ENCODE measurements around the gene VPS13D.
"Not testable (repeated sequence)": the region's sequence is repeated elsewhere in the genome, so short reads cannot be mapped to it uniquely, and the experiment has no call there.

VPS13D gene

DNA sequence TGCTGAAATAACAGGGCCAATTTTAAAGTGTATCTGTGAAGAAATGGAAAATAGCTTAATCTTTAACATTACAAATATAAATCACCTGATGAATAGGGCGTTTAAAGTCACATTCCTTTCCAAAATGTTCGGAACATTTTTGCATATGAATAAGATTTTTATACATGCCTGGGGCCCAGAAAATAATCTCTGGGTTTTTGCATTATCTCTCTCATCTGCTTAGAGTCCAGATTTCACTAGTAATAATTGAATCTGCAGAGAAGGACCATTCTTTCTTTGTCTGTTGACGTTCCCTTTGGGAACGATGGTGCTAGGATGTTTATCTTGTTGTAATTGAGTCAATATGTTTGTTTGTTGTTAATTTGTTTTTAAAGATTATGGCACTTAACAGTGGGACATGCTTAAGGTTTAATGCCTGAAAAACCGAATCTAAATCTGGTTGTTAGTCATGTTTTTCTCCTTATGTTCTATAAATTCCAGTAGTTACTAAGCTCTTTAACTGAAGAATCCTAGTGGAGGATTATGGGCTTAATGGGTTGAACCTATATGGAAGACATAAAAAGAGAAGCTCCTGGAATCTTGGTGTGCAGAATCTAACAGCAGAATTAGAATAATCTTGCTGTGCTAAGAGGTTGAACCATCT is 140.6 kb downstream of the VPS13D start:
- no peak for DNase-seq (ENCODE audit: low read depth)

GRCh38 chr1:12371053-12371452 is 141.2 kb downstream of the VPS13D start:
- no peak for DNase-seq (ENCODE audit: low read depth)

GRCh38 chr1:12372180-12372579 is 142.3 kb downstream of the VPS13D start:
- no peak for DNase-seq (ENCODE audit: low read depth)

DNA sequence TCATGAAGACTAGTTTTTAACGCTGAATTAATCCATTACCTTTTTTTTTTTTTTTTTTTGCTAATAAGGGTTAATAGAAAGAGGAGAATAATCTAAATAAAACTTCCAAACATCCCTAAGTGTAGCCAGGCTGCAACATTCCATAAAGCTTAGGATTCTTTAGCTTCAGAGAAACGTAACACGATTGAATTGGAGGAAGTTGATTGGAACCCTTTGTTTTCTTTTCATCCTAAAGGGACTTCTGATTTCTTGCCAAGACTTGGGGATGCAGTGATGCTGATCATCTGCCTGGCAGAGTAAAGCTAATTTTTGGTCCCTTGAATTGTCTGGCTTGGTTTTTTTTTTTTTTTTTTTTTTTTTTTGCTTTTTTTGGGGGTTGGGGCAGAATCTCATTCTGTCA is 142.9 kb downstream of the VPS13D start:
- DNase-seq (ENCODE audit: low read depth): no peak

- DNase-seq (ENCODE audit: low read depth): no peak
Measured at GRCh38 chr1:12375133-12375829, 145.5 kb downstream of the VPS13D start.

GRCh38 chr1:12376236-12377045 is 146.6 kb downstream of the VPS13D start:
- DNase-seq (ENCODE audit: low read depth): no peak

GRCh38 chr1:12380326-12381249 is 150.8 kb downstream of the VPS13D start:
- DNase-seq (ENCODE audit: low read depth): no peak

GRCh38 chr1:12383001-12383400 is 153.2 kb downstream of the VPS13D start:
- DNase-seq (ENCODE audit: low read depth): no peak

DNA sequence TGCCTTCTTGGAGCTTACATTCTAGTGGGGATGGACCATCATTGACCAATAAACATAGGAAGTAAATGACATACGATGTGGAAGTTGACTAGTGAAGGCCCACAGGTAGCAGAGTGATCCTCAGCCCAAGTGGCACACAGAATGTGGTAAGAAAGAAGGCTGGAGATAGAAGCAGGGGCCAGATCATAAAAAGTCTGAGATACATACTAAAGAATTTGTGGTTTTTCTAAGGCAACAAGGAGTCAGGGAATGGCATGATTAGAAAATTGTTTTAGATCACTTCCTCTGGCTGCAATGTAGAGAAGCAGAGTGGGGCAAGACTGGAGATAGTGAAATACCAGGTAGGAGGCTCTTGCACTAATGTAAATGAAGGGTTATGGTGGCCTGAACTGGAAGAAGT is 154.0 kb downstream of the VPS13D start:
- DNase-seq (ENCODE audit: low read depth): no peak

- DNase-seq (ENCODE audit: low read depth): no peak
Measured at GRCh38 chr1:12384836-12385456, 155.1 kb downstream of the VPS13D start.

GRCh38 chr1:12386130-12386529 is 156.3 kb downstream of the VPS13D start:
- no peak for DNase-seq (ENCODE audit: low read depth)

DNA sequence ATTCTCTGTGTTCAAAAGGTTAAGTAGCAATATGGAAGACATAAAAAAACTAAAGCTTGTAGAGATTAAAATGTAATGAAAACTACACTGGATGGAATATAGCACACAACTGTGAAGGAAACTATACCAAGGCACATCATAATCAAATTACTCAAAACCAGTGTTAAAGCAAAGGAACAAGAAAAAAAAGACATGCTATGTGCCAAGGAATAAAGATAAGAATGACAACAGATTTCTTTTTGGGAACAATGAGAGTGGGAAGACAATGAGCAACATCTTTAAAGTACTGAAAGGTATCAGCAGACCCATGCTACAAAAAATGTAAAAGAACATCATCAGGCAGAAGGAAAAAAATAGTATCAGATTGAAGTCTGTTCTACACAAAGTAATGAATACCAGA is 157.8 kb downstream of the VPS13D start:
- no peak for DNase-seq (ENCODE audit: low read depth)

GRCh38 chr1:12390296-12390695 is 160.5 kb downstream of the VPS13D start:
- DNase-seq (ENCODE audit: low read depth): not testable (repeated sequence)

- DNase-seq (ENCODE audit: low read depth): no peak
Measured at GRCh38 chr1:12397462-12398450, 167.9 kb downstream of the VPS13D start.

GRCh38 chr1:12398479-12398878 is 168.6 kb downstream of the VPS13D start:
- no peak for DNase-seq (ENCODE audit: low read depth)

GRCh38 chr1:12400027-12400693 is 170.3 kb downstream of the VPS13D start:
- no peak for DNase-seq (ENCODE audit: low read depth)

- no peak for DNase-seq (ENCODE audit: low read depth)
Measured at GRCh38 chr1:12402159-12402673, 172.4 kb downstream of the VPS13D start.

- no peak for DNase-seq (ENCODE audit: low read depth)
Measured at GRCh38 chr1:12402842-12403241, 173.0 kb downstream of the VPS13D start.

GRCh38 chr1:12404918-12405317 is 175.1 kb downstream of the VPS13D start:
- DNase-seq (ENCODE audit: low read depth): no peak

Data from HS-27A (cell line).